OCI-LY3 (cell line): ENCODE data around the gene MTMR2.

Source experiments
- CTCF ChIP-seq: fragments of 200-600, 300-600 bp; sonication (generic); IDR thresholded peaks from 2 replicates; pipeline ENCODE4 v1.5.1; 2014; ENCODE audit warnings: antibody characterized with exemption, low read length, low read depth
- EZH2phosphoT487 ChIP-seq: fragments of 200-600 bp; shearing (Covaris generic); IDR thresholded peaks from 2 replicates; pipeline ENCODE4 v1.6.1; 2018; ENCODE audit warnings: antibody characterized with exemption, mixed run types, low read depth

- TF ChIP-seq CTCF (no peak), EZH2phosphoT487 (no peak)
Observed at GRCh38 chr11:95821640-95822039, 102.3 kb downstream of the MTMR2 start.
